GM12864 (cell line): ENCODE measurements around the gene PTPRT.

Source experiments
- DNase-seq: peaks from one replicate; pipeline ENCODE4 v3.0.0-alpha.2; 2011; ENCODE audit warnings: low read depth
- H3K4me3 ChIP-seq: 2 replicates; pipeline ENCODE4 v1.5.1; 2011; ENCODE audit warnings: mild to moderate bottlenecking, low read depth, low read length, control low read depth
- TF ChIP-seq, protein P1 (sequence below): IDR thresholded peaks from 2 replicates; pipeline ENCODE4 v1.5.1; 2011; ENCODE audit warnings: low read depth, mild to moderate bottlenecking, moderate library complexity, low read length, control low read depth, inconsistent platforms; ENCODE audit errors: missing control alignments

Gene PTPRT

DNA sequence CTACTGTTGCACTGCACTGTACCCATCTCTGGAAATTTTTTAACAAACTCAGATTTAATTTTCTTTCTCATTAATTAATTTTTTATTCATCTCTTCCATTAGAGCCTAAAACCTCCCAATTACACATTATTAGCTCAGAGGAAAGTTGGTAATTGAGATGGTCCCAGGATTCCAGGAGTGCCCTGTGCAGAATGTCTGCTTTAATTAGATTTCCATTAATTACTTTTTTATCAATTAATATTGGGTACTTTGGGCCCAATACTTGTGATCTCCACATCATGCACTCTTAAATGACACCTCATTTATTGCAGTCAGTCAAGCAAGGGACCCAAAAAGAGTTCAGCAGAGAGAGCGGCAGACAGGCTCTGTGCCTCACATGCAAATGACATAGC is 232.0 kb downstream of the PTPRT start:
- TF ChIP-seq, protein P1, sequence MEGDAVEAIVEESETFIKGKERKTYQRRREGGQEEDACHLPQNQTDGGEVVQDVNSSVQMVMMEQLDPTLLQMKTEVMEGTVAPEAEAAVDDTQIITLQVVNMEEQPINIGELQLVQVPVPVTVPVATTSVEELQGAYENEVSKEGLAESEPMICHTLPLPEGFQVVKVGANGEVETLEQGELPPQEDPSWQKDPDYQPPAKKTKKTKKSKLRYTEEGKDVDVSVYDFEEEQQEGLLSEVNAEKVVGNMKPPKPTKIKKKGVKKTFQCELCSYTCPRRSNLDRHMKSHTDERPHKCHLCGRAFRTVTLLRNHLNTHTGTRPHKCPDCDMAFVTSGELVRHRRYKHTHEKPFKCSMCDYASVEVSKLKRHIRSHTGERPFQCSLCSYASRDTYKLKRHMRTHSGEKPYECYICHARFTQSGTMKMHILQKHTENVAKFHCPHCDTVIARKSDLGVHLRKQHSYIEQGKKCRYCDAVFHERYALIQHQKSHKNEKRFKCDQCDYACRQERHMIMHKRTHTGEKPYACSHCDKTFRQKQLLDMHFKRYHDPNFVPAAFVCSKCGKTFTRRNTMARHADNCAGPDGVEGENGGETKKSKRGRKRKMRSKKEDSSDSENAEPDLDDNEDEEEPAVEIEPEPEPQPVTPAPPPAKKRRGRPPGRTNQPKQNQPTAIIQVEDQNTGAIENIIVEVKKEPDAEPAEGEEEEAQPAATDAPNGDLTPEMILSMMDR, result no peak

GRCh38 chr20:42957018-42957703 is 232.5 kb downstream of the PTPRT start:
- no peak for DNase-seq
- H3K4me3 ChIP-seq, result no peak overlapping the region
- TF ChIP-seq, protein P1, result no peak

More for the DNA sequence above, 232.0 kb downstream of the PTPRT start:
- no peak for DNase-seq
- no peak overlapping the region for H3K4me3 ChIP-seq

DNA sequence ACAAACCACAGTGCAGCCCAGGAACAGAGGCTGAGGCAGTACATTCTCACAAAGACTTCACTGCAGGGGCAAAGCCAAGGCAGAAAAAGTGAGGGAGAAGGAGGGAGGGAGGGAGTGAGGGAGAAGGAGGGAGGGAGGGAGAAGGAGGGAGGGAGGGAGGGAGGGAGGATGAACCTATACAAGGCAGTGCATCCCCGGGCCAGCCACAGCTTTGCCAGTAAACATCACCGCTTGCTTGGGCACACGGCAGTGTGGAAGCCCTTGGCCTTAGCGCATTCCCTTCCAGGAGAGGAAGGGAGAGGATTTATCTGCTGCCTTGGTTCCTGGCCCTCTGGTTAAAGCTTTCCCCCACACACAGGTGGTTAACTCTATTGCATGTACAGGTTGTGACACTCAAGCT is 234.0 kb downstream of the PTPRT start:
- no peak for DNase-seq
- no peak overlapping the region for H3K4me3 ChIP-seq
- TF ChIP-seq, protein P1, result no peak

DNA sequence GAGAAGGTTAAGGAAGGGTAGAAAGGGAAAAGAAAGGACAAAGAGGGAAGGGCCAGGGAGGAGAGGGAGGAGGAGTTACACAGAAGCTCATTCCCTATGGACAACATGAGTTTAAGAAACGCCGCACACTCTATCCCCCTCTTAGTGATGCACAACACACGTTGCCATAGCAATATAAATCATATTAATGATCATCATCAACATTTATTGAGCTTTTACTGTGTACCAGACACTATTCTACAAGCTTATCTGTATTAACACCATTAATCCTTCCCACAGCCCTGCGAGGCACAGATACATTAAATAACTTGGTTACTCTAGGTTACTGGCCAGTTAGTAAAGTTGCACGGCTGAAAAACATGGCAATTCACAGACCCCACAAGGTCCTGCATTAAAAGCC is 234.8 kb downstream of the PTPRT start:
- no peak for DNase-seq
- TF ChIP-seq, protein P1, result no peak
- no peak overlapping the region for H3K4me3 ChIP-seq

GRCh38 chr20:42949950-42950349 is 239.8 kb downstream of the PTPRT start:
- no peak overlapping the region for H3K4me3 ChIP-seq
- DNase-seq, result no peak
- TF ChIP-seq, protein P1, result no peak

- TF ChIP-seq, protein P1, result no peak
- no peak overlapping the region for H3K4me3 ChIP-seq
Observed at GRCh38 chr20:42945234-42945994, 244.3 kb downstream of the PTPRT start.

More at GRCh38 chr20:42945234-42945994, 244.3 kb downstream of the PTPRT start:
- no peak for DNase-seq
